Renal pelvis (tissue), 4 donors: ENCODE data around the gene GRAMD1A. TPM values are rescaled to one million over a fixed set of nuclear protein-coding genes. Genes with fewer than 3 reads are reported as not detected.

Experiments used
- DNase-seq: peaks from one replicate; pipeline ENCODE4 v3.0.0-alpha.2; 2013
- polyA plus RNA-seq, 3 donors: library from polyadenylated mRNA; unstranded; fragments of 120-200 nt; gene quantifications; one replicate each; pipeline ENCODE4 v1.2.1, GENCODE V29; 2013; ENCODE audit not compliant: insufficient read length in 3 of 3

GRAMD1A gene
- polyA plus RNA-seq, 3 donors: 54.9 to 72.8 (median 65.6) TPM

DNA sequence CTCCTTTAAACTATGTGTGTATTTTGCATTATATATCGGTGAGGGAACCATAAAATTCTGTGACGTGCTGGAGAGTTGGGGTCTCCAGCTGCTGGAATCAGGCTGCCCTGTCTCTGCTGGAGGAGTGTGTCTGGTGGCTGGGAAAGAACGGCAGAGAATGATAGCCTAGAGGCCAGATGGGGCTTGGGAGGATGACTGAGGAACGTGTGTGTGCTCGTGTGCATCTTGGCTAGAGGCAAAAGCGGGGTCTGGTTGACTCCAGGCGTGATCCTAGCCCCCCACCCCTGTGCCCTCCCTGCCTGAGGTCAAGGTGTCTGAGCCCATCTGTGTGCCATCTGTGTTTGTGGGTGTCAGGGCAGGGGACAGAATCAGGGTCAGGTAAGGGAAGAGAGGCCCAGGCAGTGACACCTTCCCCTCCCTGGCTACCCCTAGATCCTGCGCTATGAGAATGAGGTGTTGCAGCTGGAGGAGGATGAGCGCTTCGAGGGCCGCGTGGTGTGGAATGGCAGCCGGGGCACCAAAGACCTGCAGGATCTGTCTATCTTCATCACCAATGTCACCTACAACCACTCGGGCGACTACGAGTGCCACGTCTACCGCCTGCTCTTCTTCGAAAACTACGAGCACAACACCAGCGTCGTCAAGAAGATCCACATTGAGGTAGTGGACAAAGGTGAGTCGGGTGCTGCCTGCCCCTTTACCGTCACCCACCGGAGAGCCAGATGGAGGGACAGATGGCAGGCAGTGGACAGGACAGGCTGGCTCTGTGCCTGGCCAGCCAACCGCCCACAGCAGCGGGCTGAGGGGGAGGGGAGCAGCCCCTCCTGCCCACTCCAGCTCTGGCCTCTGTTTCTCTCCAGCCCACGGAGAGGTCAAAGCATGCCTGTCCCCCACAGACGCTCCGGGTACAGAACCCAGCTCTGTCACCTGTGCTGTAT lies 33.2 kb downstream of the GRAMD1A start:
- DNase-seq: no peak

DNA sequence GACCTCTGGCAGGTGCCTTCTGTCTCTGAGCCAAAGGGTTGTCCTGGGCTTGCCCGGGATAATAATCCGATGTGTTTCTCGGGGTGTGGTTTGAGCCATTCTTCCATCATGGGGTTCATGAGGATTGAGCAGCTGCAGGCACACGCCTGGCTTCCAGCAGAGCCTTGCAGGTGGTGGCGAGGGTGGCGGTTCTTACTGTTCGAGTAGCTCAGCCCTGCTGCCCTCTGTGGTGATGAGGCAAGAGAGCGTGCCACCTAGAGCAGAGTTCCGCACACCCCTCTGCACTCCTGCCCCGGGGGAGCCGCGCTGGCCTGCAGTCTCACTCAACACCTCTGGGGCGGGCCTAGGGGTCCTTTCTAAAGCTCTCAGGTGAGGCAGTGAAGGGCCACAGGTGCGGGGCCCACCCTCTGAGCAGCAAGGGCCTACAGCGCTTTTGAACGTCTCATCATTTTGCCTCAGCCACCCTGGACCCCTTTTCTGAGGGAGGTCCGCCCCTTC lies 33.9 kb downstream of the GRAMD1A start:
- DNase-seq: no peak

DNA sequence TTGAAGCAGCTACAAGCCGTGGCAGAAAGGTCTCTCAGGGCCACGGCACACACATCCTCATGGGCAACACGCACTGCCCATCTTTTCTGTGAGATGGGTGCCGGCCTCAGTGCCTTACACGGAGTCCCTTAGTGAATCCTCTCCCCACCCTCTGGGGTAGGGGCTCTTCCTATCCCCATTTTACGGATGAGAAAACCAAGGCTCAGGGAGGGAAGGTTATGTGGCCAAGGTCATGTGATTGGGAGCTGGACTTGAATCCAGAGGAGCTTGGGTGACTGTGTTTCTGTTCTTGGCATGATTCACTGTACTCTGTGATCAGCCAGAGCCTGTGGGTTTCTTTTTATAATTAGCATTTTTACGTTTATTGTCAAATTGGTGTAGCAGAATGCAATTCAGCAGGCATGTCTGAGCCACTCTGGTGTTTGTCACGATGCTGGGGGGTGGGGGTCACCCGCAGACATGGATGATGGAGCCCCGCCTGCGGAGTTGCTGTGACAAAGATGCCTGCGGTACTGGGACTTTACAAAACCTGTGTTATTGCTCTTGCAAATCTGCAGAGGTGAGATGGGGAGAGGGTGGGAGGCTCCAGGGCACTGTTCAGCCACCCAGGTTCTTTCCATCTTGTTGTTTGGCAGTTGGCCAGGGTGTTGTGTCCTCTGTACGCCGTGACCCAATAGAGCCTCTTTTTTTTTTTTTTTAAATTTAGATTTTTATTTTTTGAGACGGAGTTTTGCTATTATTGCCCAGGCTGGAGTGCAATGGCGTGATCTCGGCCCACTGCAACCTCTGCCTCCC lies 34.7 kb downstream of the GRAMD1A start:
- no peak for DNase-seq

DNA sequence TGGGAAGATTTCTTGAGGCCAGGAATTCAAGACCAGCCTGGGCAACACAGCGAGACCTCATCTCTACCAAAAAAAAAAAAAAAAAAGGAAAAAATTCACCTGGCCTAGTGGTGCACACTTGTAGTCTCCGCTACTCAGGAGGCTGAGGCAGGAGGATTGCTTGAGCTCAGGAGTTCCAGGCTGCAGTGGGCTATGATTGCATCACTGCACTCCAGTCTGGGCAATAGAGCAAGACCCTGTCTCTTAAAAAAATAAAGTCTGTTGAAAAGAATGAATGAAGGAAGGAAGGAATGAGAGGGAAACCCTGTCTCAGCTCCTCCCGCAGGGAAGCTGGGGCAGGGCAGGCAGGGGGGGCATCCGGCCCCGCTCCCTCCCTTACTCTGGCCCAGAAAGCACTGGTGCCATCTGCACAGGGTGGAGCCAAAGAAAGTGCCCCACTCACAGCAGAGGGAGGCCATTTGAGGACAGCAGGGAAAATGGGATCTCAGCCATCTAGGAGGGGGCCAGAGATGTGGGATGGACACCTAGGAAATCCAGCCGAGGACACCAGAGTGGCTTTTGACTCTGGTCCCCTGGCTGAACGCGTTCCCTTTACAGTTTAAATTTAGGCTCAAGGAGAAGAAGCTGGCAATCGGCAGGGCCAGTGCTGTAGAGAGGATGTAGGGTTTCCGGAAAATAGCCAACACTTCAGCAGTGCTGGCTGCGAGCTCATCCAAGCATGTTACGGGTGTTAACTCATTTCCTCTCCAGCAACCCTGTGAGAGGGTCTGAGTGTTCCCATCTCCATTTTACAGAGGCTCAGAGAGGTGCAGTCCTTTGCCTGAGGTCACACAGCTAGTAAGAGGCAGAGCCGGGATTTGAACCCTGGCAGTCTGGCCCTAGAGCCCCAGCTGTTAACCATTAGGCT lies 37.8 kb downstream of the GRAMD1A start:
- no peak for DNase-seq

DNA sequence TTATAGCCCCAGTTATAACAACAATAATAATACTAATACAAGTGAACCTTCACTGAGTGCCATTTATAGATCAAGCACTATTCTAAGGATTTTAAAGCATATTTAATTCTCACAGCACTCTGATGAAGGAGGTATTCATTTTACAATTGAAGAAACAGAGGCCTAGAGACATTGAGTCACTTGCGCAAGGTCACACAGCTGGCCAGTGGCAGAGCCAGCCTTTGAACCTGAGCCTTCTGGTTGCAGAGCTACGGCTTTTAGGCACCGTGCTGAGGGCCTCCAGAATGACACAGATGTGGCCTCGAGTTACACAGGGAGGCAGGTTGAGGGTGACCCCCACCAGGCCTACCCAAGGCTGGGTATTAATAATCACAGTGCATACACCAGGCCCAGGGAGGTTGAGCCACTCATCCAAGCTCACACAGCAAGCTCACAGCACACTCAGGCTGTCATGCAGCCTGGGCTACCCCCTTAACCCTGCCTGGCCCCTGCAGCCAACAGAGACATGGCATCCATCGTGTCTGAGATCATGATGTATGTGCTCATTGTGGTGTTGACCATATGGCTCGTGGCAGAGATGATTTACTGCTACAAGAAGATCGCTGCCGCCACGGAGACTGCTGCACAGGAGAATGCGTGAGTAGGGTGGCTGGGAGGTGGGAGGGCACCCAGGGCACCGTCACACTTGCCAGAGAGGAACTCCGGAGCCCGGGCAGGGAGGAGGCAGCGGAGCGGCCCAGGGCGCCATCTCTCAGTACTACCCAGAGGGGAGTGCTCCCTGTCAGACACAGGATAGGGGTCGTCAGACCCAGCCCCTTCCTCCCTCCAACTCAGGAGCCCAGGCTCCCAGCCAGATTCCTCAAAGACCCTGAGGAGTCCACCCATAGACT lies 38.7 kb downstream of the GRAMD1A start:
- DNase-seq: no peak

DNA sequence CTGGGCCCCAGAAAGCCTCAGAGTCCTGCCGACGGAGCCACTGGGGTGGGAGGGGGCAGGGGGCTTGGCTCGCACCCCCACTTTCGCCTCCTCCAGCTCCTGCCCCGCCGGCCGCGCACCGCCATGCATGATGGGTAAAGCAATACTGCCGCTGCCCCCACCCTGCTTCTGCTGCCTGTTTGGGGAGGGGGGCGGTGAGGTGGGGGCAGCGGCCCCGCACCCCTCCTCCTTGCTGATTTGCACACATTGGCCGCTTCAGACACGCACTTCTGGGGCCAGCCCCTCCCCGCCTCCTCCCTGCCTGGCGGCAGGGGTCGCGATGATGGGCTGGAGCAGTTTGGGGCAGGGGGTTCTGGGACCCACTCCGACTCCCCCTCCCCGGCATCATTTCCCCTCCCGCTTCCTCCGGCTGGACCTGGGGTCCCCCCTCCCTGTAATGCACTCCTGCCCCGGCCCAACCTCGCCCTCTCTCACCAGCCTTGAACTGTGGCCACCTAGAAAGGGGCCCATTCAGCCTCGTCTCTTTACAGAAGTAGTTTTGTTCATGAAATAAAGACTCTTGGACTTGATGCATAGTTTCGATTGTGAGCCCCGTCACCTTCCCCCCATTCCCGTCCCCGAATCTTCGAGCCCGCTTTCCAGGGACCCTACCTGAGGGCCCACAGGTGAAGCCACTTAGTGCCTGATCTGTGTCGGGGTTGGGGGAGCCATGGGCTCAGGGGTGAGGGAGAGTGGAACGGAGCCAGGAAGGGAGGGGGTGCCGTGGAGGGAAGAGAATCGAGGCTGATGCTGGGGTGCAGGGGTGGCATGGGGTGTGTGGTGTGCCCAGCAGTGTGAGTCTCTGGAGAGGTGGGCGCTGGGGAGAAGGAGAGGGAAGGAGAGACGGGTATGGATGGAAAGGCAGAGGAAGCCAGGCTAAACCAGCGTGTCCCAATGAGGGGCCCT lies 40.0 kb downstream of the GRAMD1A start:
- no peak for DNase-seq

DNA sequence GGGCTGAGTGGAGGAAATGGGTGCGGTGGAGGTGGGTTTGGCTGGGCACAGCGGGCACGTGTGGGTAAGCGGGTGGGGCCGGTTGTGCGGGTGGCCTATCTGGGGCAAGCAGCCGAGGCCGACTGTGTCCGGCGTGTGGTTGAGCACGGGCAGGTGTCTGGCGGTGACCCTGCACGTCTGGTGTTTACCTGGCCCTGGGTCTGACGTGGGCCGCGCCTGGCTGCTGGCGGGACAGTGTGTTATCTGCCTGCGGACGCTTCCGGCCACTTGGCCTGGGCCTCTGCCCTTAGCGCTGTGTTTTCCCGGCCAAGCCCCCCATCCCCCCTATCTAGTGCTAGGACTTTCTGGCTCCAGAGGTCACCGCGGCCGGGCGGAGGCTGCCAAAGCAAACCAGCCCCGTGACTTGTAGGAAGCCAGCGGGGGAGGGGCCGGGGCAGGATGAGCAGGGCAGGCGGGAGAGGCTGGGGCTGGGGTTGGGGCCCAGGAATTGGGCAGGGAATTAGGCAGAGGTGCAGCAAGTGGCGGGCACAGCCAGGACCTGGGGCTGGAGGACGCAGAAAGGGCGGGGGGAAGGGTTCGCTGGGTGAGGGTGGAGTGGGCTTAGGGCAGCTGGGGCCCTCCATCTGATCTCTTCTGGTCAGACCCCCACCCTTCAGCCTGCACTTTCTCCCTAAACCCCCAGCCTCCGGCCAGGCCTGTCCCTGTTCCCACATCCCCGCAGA lies 40.9 kb downstream of the GRAMD1A start:
- DNase-seq: no peak

DNA sequence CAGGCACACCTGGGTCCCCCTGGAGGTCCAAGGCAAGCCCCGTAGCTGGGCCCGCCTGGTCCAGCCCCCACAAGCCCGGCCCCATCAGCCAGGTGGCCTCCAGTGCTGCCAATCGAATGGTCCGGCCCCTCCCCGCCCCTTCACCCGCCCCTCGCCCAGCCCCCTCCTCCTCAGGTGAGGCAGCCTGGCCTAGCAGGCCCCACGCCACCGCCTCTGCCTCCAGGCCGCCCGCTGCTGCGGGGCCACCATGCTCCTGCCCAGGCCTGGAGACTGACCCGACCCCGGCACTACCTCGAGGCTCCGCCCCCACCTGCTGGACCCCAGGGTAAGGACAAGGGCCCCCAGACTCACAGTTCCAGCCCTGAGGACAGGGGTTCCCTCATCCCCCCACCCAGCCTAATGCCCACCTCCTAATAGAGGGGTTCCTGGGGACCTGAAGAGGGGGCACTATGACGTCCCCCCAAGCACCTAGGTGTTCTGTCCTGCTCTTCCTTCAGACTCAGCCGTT lies 41.5 kb downstream of the GRAMD1A start, which contains the start of gene HPN:
Gene HPN (plus strand): TSS at position 174 of the 508 bp plus-strand sequence. CDS start 786 bp downstream, outside the sequence.
- no peak for DNase-seq

DNA sequence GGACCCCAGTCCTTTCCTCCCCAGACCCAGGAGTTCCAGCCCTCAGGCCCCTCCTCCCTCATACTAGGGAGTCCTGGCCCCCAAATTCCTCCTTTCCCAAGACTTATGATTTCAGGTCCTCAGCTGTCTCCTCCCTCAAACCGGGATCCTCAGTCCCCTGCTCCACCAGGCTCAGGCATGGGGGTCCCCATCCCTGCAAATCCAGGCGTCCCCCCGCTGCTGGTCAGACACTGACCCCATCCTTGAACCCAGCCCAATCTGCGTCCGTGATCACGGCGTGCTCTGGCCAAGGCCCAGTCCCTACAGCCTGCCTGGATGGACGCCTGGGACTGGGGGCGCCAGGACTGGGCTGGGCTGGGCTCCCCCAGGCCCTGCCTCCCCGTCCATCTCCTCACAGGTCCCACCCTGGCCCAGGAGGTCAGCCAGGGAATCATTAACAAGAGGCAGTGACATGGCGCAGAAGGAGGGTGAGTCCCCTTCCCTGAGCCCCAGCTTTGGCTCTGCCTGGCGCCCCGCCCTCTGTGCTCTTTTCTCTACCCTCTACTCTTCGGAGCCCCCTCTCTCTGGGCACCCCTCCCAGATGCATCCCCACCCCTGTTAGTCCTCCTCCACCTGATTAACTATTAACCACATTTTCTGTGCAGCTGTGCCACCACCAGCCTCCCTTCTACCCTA lies 42.1 kb downstream of the GRAMD1A start:
- DNase-seq: no peak

DNA sequence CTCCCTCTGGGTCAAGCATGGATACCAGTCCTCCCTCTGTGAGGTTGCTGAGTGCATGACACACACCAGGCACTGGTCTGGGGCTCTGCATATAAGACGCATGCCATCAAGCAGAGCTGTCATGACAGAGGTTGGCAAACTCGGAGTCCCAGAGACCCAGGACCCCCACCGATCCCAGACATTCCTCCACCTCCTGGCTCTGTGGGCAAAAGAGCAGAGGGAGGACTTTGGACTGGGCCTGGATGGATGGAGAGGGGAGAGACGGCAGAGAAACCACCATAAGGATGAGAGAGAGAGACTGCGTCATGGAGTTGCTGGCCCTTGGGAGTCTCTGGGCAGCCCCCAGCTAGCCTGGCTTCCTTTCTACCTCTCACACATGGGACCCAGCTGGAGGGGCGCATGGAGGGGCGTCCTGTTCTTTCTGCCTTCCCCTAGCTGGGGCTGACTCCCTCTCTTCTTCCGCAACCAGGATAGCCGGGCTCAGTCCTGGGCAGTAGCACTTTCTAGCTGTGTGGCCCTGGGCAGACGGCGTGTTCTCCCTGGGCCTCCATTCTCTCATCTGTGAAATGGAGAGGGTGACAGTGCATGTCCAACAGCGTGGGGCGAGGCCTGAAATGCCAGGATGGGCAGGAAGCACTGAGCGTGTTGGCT lies 43.0 kb downstream of the GRAMD1A start:
- DNase-seq: no peak

DNA sequence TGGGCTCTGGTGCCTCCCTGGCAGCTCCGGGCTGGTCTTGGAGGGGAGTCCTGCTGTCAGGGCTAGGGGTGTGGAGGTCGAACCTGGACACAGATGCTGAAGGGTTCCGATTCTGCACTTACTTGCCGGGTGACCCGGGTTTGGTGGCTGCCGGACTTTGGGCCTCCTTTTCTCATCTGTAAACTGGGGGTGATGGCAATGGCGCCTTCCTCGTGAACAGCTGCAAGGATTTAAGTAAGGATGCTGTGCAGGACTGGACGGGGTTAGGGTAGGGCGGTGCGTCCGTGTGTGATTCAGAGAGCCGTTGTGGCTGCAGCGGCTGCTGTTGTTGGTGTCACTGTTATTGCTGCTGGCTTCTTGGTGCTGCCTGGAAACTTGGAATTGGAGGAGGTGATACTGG lies 43.8 kb downstream of the GRAMD1A start:
- no peak for DNase-seq

DNA sequence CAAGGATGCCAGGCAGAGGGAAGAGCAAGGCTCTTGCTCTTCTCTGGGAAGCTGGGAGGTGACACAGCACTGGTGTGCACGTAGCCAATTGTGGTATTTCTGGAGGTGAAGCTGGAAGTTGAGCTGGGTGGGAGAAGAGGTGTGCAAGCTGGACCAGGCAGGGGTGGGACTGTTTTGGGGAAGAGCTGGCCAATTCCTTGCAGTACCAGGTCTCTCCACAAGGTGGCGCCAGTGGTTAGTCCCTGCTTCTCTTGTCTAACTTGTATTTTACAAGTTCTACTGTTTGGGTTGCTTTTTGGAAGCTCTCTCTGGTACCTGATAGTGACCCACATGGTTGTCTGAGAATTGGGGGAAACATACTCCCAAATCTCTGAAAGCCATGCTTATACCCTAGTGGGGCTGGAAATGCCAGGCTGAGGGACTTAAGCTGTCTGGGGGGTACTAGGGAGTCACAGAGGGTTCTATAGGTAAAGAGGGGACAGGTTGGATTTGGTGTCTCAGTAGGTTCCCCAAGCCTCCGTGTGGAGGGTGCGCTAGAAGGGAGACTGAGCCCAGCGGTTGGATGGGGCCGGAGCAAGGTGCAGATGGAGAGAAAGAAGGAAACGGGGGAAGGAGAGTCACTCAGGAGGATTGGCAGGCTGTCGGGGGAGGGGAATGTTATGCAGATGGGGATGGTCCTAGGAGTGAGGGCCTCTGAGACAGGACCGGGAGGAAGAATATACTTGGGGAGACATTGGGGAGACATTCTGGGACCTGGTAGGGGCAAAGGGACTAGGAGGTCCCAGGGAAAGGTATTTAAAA lies 44.4 kb downstream of the GRAMD1A start:
- no peak for DNase-seq

DNA sequence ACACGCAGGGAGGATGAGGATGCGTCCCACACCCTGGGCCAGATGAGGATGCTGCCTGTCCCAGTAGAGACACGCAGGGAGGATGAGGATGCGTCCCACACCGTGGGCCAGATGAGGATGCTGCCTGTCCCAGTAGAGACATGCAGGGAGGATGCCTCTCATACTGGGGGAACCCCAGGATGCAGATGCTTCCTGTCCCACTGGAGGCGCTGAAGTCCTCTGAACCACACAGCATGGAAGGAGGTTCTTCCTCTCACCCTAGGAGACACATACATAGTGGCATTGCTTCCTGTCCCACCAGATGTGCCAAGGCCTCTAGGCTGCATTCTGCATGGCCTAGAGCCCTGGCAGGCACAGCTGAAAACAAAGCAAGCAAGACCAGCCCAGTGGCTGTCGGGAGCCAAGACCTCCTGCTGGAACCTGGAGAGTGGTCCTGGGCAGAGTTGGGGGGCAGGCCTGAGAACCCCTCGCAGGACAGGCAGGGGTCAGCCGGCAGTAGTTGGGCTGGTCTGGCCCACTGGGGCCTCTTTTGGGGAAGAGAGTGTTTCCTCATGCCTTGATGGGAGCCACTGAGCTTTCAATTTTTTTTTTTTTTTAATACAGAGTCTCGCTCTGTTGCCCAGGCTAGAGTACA lies 45.7 kb downstream of the GRAMD1A start:
- no peak for DNase-seq

DNA sequence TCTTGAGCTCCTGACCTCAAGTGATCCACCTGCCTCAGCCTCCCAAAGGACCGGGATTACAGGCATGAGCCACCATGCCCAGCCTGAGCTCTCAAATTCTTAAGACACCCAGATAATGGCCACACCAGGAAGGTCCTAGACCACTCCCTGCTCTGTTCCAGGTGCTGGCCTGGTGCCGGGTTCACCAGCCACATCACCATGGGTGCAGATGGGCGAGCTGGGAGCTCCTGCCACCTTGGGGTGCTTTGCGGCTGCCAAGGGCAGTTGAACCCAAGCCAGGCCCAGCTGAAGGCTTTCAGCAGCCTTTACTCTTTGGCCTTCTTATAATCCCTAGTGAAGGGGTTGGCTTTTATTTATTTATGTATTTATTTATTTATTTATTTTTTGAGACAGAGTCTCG lies 46.3 kb downstream of the GRAMD1A start:
- DNase-seq: no peak

DNA sequence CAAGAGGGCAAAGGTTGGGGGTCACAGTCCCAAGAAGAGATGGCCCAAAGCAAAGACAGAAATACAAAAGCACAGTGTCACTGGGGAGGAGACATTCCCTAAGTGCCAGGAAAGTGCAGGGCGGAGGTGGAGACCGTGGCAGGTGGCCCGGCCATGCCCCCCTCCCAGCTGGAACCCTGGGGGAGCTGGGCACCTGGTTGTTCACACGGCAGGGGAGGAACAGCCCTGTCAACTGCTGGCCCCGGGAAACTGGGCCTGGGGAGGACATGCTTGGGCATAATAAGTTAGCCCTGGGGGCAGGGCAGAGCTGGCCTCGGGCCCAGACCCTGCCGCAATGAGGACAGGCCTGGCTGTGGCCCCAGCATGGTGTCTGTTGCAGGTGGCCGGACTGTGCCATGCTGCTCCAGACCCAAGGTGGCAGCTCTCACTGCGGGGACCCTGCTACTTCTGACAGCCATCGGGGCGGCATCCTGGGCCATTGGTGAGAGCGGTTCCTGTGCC lies 48.8 kb downstream of the GRAMD1A start:
- DNase-seq: no peak

DNA sequence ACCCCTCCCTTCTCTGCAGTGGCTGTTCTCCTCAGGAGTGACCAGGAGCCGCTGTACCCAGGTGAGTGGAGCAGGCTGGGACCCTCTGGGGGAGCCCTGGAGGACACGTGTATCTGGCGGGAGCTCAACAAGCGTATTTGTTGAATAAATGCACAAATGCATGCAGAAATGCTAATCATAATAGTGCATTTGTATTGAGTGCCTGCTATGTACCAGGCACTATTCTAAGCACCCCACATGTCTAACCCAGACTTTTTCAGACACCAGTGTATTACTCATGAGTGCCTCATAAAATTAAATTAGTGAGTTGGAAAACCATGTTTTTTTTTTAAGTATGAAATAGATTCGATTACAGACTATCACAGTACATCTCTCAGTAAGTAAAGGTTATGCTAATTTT lies 49.3 kb downstream of the GRAMD1A start:
- no peak for DNase-seq
